Activated naive CD4-positive, alpha-beta T cell treated with anti-CD3 and anti-CD28 coated beads for 36 hours (primary cell): ENCODE measurements around the gene PLCB4. TPM values are rescaled to one million over a fixed set of nuclear protein-coding genes. Genes with fewer than 3 reads are reported as not detected.

Experiments
- CTCF ChIA-PET: fragments of 350-600 bp; sonication (Branson Sonifier 250); formaldehyde crosslinking; loops from one replicate; lab custom pipeline; 2021; ENCODE audit warnings: antibody characterized with exemption; lab: Charles Lee
- DNase-seq: peaks from one replicate; pipeline ENCODE4 v3.0.0-alpha.2; 2020
- H3K27ac Mint-ChIP-seq: one replicate; pipeline ENCODE4 v1.8.0; 2021; ENCODE audit warnings: mild to moderate bottlenecking, mixed read lengths
- H3K27me3 Mint-ChIP-seq: one replicate; pipeline ENCODE4 v1.8.0; 2021; ENCODE audit warnings: low read depth, mixed read lengths
- H3K36me3 Mint-ChIP-seq: one replicate; pipeline ENCODE4 v1.8.0; 2021; ENCODE audit warnings: low read depth, mixed read lengths
- H3K4me1 Mint-ChIP-seq: one replicate; pipeline ENCODE4 v1.8.0; 2021; ENCODE audit warnings: low read depth, mixed read lengths
- H3K4me3 Mint-ChIP-seq: one replicate; pipeline ENCODE4 v1.8.0; 2021; ENCODE audit warnings: mild to moderate bottlenecking, moderate library complexity, mixed read lengths
- H3K9me3 Mint-ChIP-seq: one replicate; pipeline ENCODE4 v1.8.0; 2021; ENCODE audit warnings: mixed read lengths
- intact Hi-C: fragments of 100-400 bp; cut with micrococcal nuclease; formaldehyde crosslinking; loops from one replicate; pipeline ENCODE4 v1.15.1; 2023
- total RNA-seq, 2 experiments: library from RNA; stranded (reverse); gene quantifications; one replicate each; pipeline ENCODE4 v1.2.3, GENCODE V29; 2021

The PLCB4 gene
- total RNA-seq, 2 experiments from 2014 or later = not detected

GRCh38 chr20:9500121-9500520 is 431.2 kb downstream of the PLCB4 start:
- Mint-ChIP-seq H3K27ac (no peak overlapping the region), H3K9me3 (no peaks in the 10 kb centered on the region), H3K4me3 (no peak overlapping the region), H3K36me3 (no peaks in the 10 kb centered on the region), H3K27me3 (peaks cover 6% of the 10 kb centered on the region), H3K4me1 (no peaks in the 10 kb centered on the region)
- intact Hi-C loops = no loop called here
- DNase-seq = no peak
- CTCF ChIA-PET = no interaction called here

- H3K27ac Mint-ChIP-seq = no peak overlapping the region
- intact Hi-C loops = no loop called here
- H3K9me3 Mint-ChIP-seq = no peaks in the 10 kb centered on the region
- no peak for DNase-seq
- no peak overlapping the region for H3K4me3 Mint-ChIP-seq
- no peaks in the 10 kb centered on the region for H3K4me1 Mint-ChIP-seq
- H3K27me3 Mint-ChIP-seq = peaks cover 13% of the 10 kb centered on the region
- CTCF ChIA-PET = no interaction called here
- no peaks in the 10 kb centered on the region for H3K36me3 Mint-ChIP-seq
Measured at GRCh38 chr20:9501473-9501872, 432.6 kb downstream of the PLCB4 start.

DNA sequence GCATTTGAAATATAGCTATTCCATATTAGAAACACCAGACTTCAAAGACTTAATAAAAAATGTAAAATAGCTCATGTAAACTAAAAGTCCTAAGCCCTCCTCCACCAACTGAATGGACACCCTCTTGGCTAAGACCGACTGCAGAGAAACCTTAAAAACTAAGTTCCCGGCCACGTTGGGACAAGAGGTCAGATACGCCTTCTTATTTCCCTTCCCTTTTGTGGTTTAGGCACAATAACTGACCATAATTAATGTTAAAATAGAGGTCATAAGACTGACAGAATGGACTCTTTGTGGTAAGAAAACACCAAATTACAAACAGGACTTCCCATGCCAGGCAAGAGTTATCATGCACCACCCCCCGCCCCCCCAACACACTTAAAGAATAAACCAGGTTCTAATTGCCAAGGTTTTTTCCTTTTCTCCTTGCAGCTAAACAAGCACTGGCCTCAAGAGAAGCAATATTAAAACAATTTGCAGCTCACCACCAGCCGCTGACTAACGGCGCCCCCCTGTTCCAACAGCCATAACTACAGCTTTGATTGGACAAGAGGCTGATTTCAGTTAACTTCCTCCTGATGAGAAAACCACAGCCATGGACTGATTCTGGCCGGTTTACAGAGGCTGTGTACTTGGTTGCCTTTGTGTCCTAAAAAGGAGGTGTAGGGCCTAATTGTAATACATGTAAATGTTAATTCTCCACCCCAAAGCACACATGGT is 434.8 kb downstream of the PLCB4 start:
- Mint-ChIP-seq H3K27ac (no peak overlapping the region), H3K4me3 (no peak overlapping the region), H3K27me3 (peaks cover 26% of the 10 kb centered on the region), H3K9me3 (no peaks in the 10 kb centered on the region), H3K36me3 (no peaks in the 10 kb centered on the region), H3K4me1 (no peaks in the 10 kb centered on the region)
- intact Hi-C loops = no loop called here
- no peak for DNase-seq
- CTCF ChIA-PET = no interaction called here

GRCh38 chr20:9506280-9506821 is 437.5 kb downstream of the PLCB4 start:
- Mint-ChIP-seq H3K4me1 (no peaks in the 10 kb centered on the region), H3K36me3 (no peaks in the 10 kb centered on the region), H3K27ac (no peak overlapping the region), H3K27me3 (peaks cover 44% of the 10 kb centered on the region), H3K4me3 (no peak overlapping the region), H3K9me3 (no peaks in the 10 kb centered on the region)
- no peak for DNase-seq
- intact Hi-C loops = no loop called here
- CTCF ChIA-PET = no interaction called here

GRCh38 chr20:9506964-9507369 is 438.1 kb downstream of the PLCB4 start:
- Mint-ChIP-seq H3K27me3 (peaks cover 48% of the 10 kb centered on the region), H3K4me3 (no peak overlapping the region), H3K36me3 (no peaks in the 10 kb centered on the region)

DNA sequence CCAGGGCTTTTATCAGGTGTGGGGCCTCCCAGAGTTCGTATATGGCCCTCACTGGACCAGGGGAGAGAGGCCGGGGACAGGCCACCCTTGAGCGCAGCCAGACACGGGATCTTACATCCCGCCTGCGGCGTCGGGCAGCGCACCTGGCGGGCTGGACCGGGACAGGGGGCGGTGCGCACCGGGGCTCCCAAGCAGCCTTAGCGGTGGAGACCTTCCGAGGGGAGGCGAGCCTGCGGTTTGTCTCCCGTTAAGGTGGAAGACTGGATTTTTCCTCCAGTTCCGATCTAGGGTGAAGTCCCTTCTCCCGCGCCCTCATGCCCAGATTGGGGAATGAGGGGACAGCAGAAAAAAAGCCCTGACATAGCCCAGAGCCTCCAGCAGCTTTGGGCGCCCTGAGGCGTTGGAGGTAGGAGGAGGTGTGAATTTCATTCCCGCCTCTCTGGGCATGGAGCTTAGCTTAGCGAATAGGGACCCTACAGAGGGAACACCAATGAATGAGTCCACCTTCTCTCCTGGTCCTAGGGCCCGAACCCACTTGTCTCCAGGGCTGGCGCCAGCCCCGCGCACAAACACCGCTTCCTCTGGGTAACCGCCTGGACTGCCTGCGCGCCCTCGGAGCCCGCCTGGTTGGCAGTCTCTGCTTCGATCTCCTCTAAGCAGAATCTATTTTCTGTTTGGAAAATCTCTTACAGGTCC is 438.8 kb downstream of the PLCB4 start:
- Mint-ChIP-seq H3K4me3 (no peak overlapping the region), H3K27ac (no peak overlapping the region), H3K36me3 (no peaks in the 10 kb centered on the region), H3K9me3 (no peaks in the 10 kb centered on the region), H3K4me1 (no peaks in the 10 kb centered on the region), H3K27me3 (peaks cover 51% of the 10 kb centered on the region)
- no peak for DNase-seq
- intact Hi-C loops = no loop called here
- CTCF ChIA-PET = no interaction called here

More at GRCh38 chr20:9506964-9507369, 438.1 kb downstream of the PLCB4 start:
- H3K27ac Mint-ChIP-seq = no peak overlapping the region
- CTCF ChIA-PET = no interaction called here
- intact Hi-C loops = no loop called here
- H3K4me1 Mint-ChIP-seq = no peaks in the 10 kb centered on the region
- H3K9me3 Mint-ChIP-seq = no peaks in the 10 kb centered on the region
- no peak for DNase-seq

DNA sequence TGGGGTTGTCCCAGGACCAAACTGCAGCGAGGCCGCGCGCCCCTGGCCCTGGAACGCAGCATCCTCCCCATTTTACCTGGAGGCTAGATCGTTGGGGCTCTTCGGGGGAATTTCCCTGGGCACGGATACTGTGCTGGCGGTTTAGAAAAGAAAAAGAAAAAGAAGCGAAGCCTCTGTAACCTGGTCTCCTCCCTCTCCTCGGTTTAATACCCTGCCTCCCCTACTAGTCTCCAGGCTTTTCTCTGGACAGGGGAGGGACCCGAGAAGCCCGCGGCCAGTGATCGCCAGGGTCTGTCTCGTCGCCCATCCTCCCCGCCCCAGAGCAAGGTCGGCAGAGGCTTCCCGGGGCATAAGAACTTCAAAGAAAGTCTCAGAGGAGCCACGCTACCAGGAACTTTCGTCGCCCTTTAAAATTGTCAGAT is 439.4 kb downstream of the PLCB4 start:
- no peaks in the 10 kb centered on the region for H3K9me3 Mint-ChIP-seq
- no peaks in the 10 kb centered on the region for H3K36me3 Mint-ChIP-seq
- no peak overlapping the region for H3K4me3 Mint-ChIP-seq
- CTCF ChIA-PET = no interaction called here
- no peak overlapping the region for H3K27ac Mint-ChIP-seq
- intact Hi-C loops = no loop called here
- H3K27me3 Mint-ChIP-seq = peaks cover 51% of the 10 kb centered on the region
- DNase-seq = no peak
- no peaks in the 10 kb centered on the region for H3K4me1 Mint-ChIP-seq

- Mint-ChIP-seq H3K4me3 (no peak overlapping the region), H3K4me1 (no peaks in the 10 kb centered on the region), H3K27ac (no peak overlapping the region), H3K9me3 (no peaks in the 10 kb centered on the region), H3K27me3 (peaks cover 55% of the 10 kb centered on the region), H3K36me3 (no peaks in the 10 kb centered on the region)
- DNase-seq = no peak
- CTCF ChIA-PET = no interaction called here
- intact Hi-C loops = no loop called here
Measured at GRCh38 chr20:9508696-9509178, 439.9 kb downstream of the PLCB4 start.

GRCh38 chr20:9509246-9509645 is 440.4 kb downstream of the PLCB4 start:
- Mint-ChIP-seq H3K4me3 (no peak overlapping the region), H3K27me3 (peaks cover 55% of the 10 kb centered on the region), H3K9me3 (no peaks in the 10 kb centered on the region), H3K36me3 (no peaks in the 10 kb centered on the region), H3K4me1 (no peaks in the 10 kb centered on the region), H3K27ac (no peak overlapping the region)
- DNase-seq = no peak
- CTCF ChIA-PET = no interaction called here
- intact Hi-C loops = no loop called here

GRCh38 chr20:9510911-9511310 is 442.0 kb downstream of the PLCB4 start:
- H3K27me3 Mint-ChIP-seq = peaks cover 68% of the 10 kb centered on the region
- intact Hi-C loops = no loop called here
- H3K4me3 Mint-ChIP-seq = no peak overlapping the region
- H3K4me1 Mint-ChIP-seq = no peaks in the 10 kb centered on the region
- H3K27ac Mint-ChIP-seq = no peak overlapping the region
- no peaks in the 10 kb centered on the region for H3K36me3 Mint-ChIP-seq
- H3K9me3 Mint-ChIP-seq = no peaks in the 10 kb centered on the region
- CTCF ChIA-PET = no interaction called here
- DNase-seq = no peak

DNA sequence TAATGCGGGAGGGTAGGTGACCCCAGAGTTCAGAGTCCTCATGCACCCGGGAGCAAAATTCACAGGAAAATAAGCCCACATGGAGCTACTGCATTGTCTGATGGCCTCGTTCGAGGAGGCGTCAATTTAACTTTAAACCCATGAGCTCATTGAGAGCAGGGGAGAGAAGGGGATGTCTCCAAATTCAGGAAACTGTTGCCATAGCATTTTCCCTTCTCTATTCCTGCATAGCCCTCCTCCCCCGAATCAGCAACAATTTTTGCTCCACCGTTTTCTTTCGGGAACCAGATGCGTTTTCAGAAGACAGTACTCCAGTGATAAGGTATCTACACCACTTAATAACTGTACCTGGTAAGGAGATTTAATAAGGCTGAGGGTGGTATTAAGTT is 445.2 kb downstream of the PLCB4 start:
- no peak overlapping the region for H3K27ac Mint-ChIP-seq
- H3K27me3 Mint-ChIP-seq = peaks cover 69% of the 10 kb centered on the region
- no peak for DNase-seq
- no peak overlapping the region for H3K4me3 Mint-ChIP-seq
- no peaks in the 10 kb centered on the region for H3K9me3 Mint-ChIP-seq
- CTCF ChIA-PET = interaction anchor here (1.4 kb wide), 1 partner anchor 464 kb away, joined by 3 read pairs; no protein-coding TSS in a partner anchor
- H3K36me3 Mint-ChIP-seq = no peaks in the 10 kb centered on the region
- H3K4me1 Mint-ChIP-seq = no peaks in the 10 kb centered on the region
- intact Hi-C loops = no loop called here

- H3K4me3 Mint-ChIP-seq = no peak within 1 kb of the TSS
- no peaks in the 10 kb centered on the region for H3K36me3 Mint-ChIP-seq
- intact Hi-C loops = no loop called here
- DNase-seq = no peak
- CTCF ChIA-PET = interaction anchor here (1.4 kb wide), 1 partner anchor 464 kb away, joined by 3 read pairs; no protein-coding TSS in a partner anchor
- peaks cover 66% of the 10 kb centered on the region for H3K27me3 Mint-ChIP-seq
- H3K27ac Mint-ChIP-seq = no peak within 1 kb of the TSS
- no peaks in the 10 kb centered on the region for H3K9me3 Mint-ChIP-seq
- H3K4me1 Mint-ChIP-seq = no peaks in the 10 kb centered on the region
Measured at GRCh38 chr20:9514461-9515213, 445.8 kb downstream of the PLCB4 start, which contains the start of gene LAMP5. Gene LAMP5, plus strand, starts transcription at chr20:9514590. Its CDS starts 263 bp downstream, at chr20:9514853.
